Measurements from ENCODE around the gene CCSER1. TPM values are rescaled to one million over a fixed set of nuclear protein-coding genes. Genes with fewer than 3 reads are reported as not detected.

The CCSER1 gene
- total RNA-seq, 1 donor: 0.43 TPM

GRCh38 chr4:90185416-90185815 lies 58.2 kb downstream of the CCSER1 start:
- no peak for TF ChIP-seq CTCF (IDR thresholded peaks at IDR 0.05; ENCODE audit: insufficient read depth, low read depth, low read length)
- no peak overlapping the region for H3K4me3 ChIP-seq (ENCODE audit: low read depth, low read length)
- no peak for DNase-seq (ENCODE audit: low read depth)

GRCh38 chr4:90186229-90186628 lies 59.0 kb downstream of the CCSER1 start:
- no peak for DNase-seq (ENCODE audit: low read depth)
- H3K4me3 ChIP-seq (ENCODE audit: low read depth, low read length): no peak overlapping the region
- TF ChIP-seq CTCF (IDR thresholded peaks at IDR 0.05; ENCODE audit: insufficient read depth, low read depth, low read length): no peak

GRCh38 chr4:90187148-90187884 lies 60.1 kb downstream of the CCSER1 start:
- no peak for TF ChIP-seq CTCF (IDR thresholded peaks at IDR 0.05; ENCODE audit: insufficient read depth, low read depth, low read length)
- no peak for DNase-seq (ENCODE audit: low read depth)
- no peak overlapping the region for H3K4me3 ChIP-seq (ENCODE audit: low read depth, low read length)

- H3K4me3 ChIP-seq (ENCODE audit: low read depth, low read length): no peak overlapping the region
- no peak for TF ChIP-seq CTCF (IDR thresholded peaks at IDR 0.05; ENCODE audit: insufficient read depth, low read depth, low read length)
- no peak for DNase-seq (ENCODE audit: low read depth)
Observed at GRCh38 chr4:90189178-90189577, 62.0 kb downstream of the CCSER1 start.

- H3K4me3 ChIP-seq (ENCODE audit: low read depth, low read length): no peak overlapping the region
- DNase-seq (ENCODE audit: low read depth): no peak
- TF ChIP-seq CTCF (IDR thresholded peaks at IDR 0.05; ENCODE audit: insufficient read depth, low read depth, low read length): no peak
Observed at GRCh38 chr4:90189946-90190345, 62.8 kb downstream of the CCSER1 start.

GRCh38 chr4:90190525-90190924 lies 63.3 kb downstream of the CCSER1 start:
- no peak for TF ChIP-seq CTCF (IDR thresholded peaks at IDR 0.05; ENCODE audit: insufficient read depth, low read depth, low read length)
- DNase-seq (ENCODE audit: low read depth): no peak
- no peak overlapping the region for H3K4me3 ChIP-seq (ENCODE audit: low read depth, low read length)

Data from fibroblast of villous mesenchyme (primary cell).